Endodermal cell (in vitro differentiated cells): ENCODE results near the gene PLB1. TPM values are rescaled to one million over a fixed set of nuclear protein-coding genes. Genes with fewer than 3 reads are reported as not detected.

Experiments used
- DNase-seq: peaks from one replicate; pipeline ENCODE4 v3.0.0-alpha.2; 2017
- H3K27ac ChIP-seq: 2 replicates; pipeline ENCODE4 v1.5.1; 2013; ENCODE audit warnings: mild to moderate bottlenecking, low read depth, low read length, moderate library complexity
- H3K27me3 ChIP-seq: 2 replicates; pipeline ENCODE4 v1.6.1; 2013; ENCODE audit warnings: mild to moderate bottlenecking, low read length, moderate library complexity; ENCODE audit not compliant: insufficient read depth, control insufficient read depth, poor library complexity, severe bottlenecking
- H3K36me3 ChIP-seq: 2 replicates; pipeline ENCODE4 v1.7.0; 2013; ENCODE audit warnings: mild to moderate bottlenecking, low read length, moderate library complexity; ENCODE audit not compliant: control insufficient read depth, insufficient read depth
- H3K4me1 ChIP-seq: one replicate; pipeline ENCODE4 v1.7.0; 2013; ENCODE audit warnings: low read length; ENCODE audit not compliant: control insufficient read depth, insufficient read depth
- H3K4me3 ChIP-seq: 2 replicates; pipeline ENCODE4 v1.5.1; 2013; ENCODE audit warnings: mild to moderate bottlenecking, low read length, moderate library complexity
- H3K9ac ChIP-seq: 2 replicates; pipeline ENCODE4 v1.6.1; 2013; ENCODE audit warnings: mild to moderate bottlenecking, low read length, moderate library complexity; ENCODE audit not compliant: poor library complexity, severe bottlenecking; ENCODE audit errors: extremely low read depth
- H3K9me3 ChIP-seq: 2 replicates; pipeline ENCODE4 v1.6.1; 2013; ENCODE audit warnings: mild to moderate bottlenecking, low read length, moderate library complexity; ENCODE audit not compliant: control insufficient read depth
- H3K27ac Mint-ChIP-seq: 2 replicates; pipeline ENCODE4 v1.8.0; 2020; ENCODE audit warnings: mixed read lengths
- H3K27me3 Mint-ChIP-seq: 2 replicates; pipeline ENCODE4 v1.8.0; 2021; ENCODE audit warnings: mild to moderate bottlenecking, mixed read lengths; ENCODE audit not compliant: insufficient read depth
- H3K36me3 Mint-ChIP-seq: 2 replicates; pipeline ENCODE4 v1.8.0; 2020; ENCODE audit warnings: low read depth, mixed read lengths
- H3K4me1 Mint-ChIP-seq: 2 replicates; pipeline ENCODE4 v1.8.0; 2020; ENCODE audit warnings: mixed read lengths
- H3K4me3 Mint-ChIP-seq: 2 replicates; pipeline ENCODE4 v1.8.0; 2020; ENCODE audit warnings: mild to moderate bottlenecking, moderate library complexity, mixed read lengths
- H3K9me3 Mint-ChIP-seq: 2 replicates; pipeline ENCODE4 v1.8.0; 2020; ENCODE audit warnings: mild to moderate bottlenecking, mixed read lengths
- CTCF ChIP-seq: fragments of 200-600 bp; sonication (generic); conservative IDR thresholded peaks from 2 replicates; pipeline ENCODE4 v1.5.0; 2021; ENCODE audit warnings: antibody characterized with exemption, mild to moderate bottlenecking
- WGBS, 2 experiments: methylation state at CpG; one replicate each; pipeline versions ENCODE4 v1.1.5 to v1.1.7; 2013; ENCODE audit warnings: missing lambda C conversion rate in 2 of 2, mixed read lengths in 1 of 2; ENCODE audit not compliant: insufficient coverage in 1 of 2, insufficient read length in 1 of 2; 5-methylcytosine and 5-hydroxymethylcytosine counted together
- total RNA-seq, 2 donors: library from RNA; stranded (reverse); fragmentation: NEBNext Ultra II Directional in 1 of 2; extraction: Animal tissue kit (Norgen Biotek cat#: 25700) in 1 of 2; gene quantifications; 2 replicates in 1 of 2; 3 replicates in 1 of 2; pipeline ENCODE4 v1.2.1, GENCODE V29; 2021

Gene PLB1
- total RNA-seq, 2 donors from 2014 or later, result 0.35 to 0.38 TPM

- TF ChIP-seq CTCF, result no peak
- Histone ChIP-seq H3K4me3 (no peak overlapping the region), H3K27ac (no peak overlapping the region), H3K4me1 (no peaks in the 10 kb centered on the region), H3K9me3 (no peaks in the 10 kb centered on the region), H3K27me3 (no peaks in the 10 kb centered on the region), H3K9ac (no peak overlapping the region), H3K36me3 (no peaks in the 10 kb centered on the region)
- WGBS, 2 experiments, result 70 to 75% methylated on average over 4 of the region's 4 CpGs
- Mint-ChIP-seq H3K36me3 (no peaks in the 10 kb centered on the region), H3K4me1 (peaks cover 1% of the 10 kb centered on the region), H3K27ac (no peak overlapping the region), H3K9me3 (no peaks in the 10 kb centered on the region), H3K4me3 (no peak overlapping the region), H3K27me3 (peaks cover 11% of the 10 kb centered on the region)
- no peak for DNase-seq
Measured at GRCh38 chr2:28481905-28482304, 14.0 kb upstream of the PLB1 start.

- WGBS, 2 experiments, result 87 to 100% methylated on average over 3 of the region's 3 CpGs
- H3K4me1 Mint-ChIP-seq, result peaks cover 5% of the 10 kb centered on the region
- H3K9me3 Mint-ChIP-seq, result no peaks in the 10 kb centered on the region
- peaks cover 4% of the 10 kb centered on the region for H3K27me3 Mint-ChIP-seq
- H3K9ac ChIP-seq, result no peak overlapping the region
- no peak overlapping the region for H3K4me3 ChIP-seq
- no peak for DNase-seq
- no peak for TF ChIP-seq CTCF
- H3K4me3 Mint-ChIP-seq, result no peak overlapping the region
- H3K9me3 ChIP-seq, result no peaks in the 10 kb centered on the region
- H3K27ac ChIP-seq, result no peak overlapping the region
- H3K4me1 ChIP-seq, result no peaks in the 10 kb centered on the region
- no peaks in the 10 kb centered on the region for H3K27me3 ChIP-seq
- H3K36me3 ChIP-seq, result no peaks in the 10 kb centered on the region
- no peaks in the 10 kb centered on the region for H3K36me3 Mint-ChIP-seq
- no peak overlapping the region for H3K27ac Mint-ChIP-seq
Measured at GRCh38 chr2:28484835-28485234, 11.0 kb upstream of the PLB1 start.

- Histone ChIP-seq H3K27me3 (peaks cover 3% of the 10 kb centered on the region), H3K9me3 (no peaks in the 10 kb centered on the region), H3K4me1 (no peaks in the 10 kb centered on the region), H3K27ac (no peak overlapping the region), H3K9ac (no peak overlapping the region), H3K4me3 (no peak overlapping the region), H3K36me3 (no peaks in the 10 kb centered on the region)
- no peaks in the 10 kb centered on the region for H3K9me3 Mint-ChIP-seq
- H3K4me1 Mint-ChIP-seq, result peaks cover 5% of the 10 kb centered on the region
- no peak for TF ChIP-seq CTCF
- DNase-seq, result no peak
- H3K27me3 Mint-ChIP-seq, result peaks cover 11% of the 10 kb centered on the region
- 91 to 97% methylated on average over 4 of the region's 4 CpGs for WGBS, 2 experiments
- no peak overlapping the region for H3K4me3 Mint-ChIP-seq
- no peak overlapping the region for H3K27ac Mint-ChIP-seq
- H3K36me3 Mint-ChIP-seq, result no peaks in the 10 kb centered on the region
Measured at GRCh38 chr2:28486526-28486925, 9.3 kb upstream of the PLB1 start.
